Adipose tissue (tissue), 3 donors: ENCODE measurements around the gene IKZF2. TPM values are rescaled to one million over a fixed set of nuclear protein-coding genes. Genes with fewer than 3 reads are reported as not detected.

ENCODE experiments used
- H3K27ac ChIP-seq: one replicate; pipeline ENCODE4 v1.5.1; 2013; ENCODE audit warnings: low read depth, low read length
- WGBS, 3 donors: extraction: QIAGEN DNeasy Blood & Tissue Kit; methylation state at CpG; one replicate each; pipeline ENCODE4 v1.1.7; 2013; 5-methylcytosine and 5-hydroxymethylcytosine counted together
- polyA plus RNA-seq, 3 donors: library from polyadenylated mRNA; stranded (reverse); fragments of 200-250 nt; gene quantifications; one replicate each; pipeline ENCODE4 v1.2.3, GENCODE V29; 2013
- donor health status: healthy with polysubstance abuse.
- donor health status: Bipolar disorder and iron deficiency.
- donor health status: healthy.

Gene IKZF2
- polyA plus RNA-seq, 3 donors: 0.51 to 0.90 (median 0.80) TPM

- no peak overlapping the region for H3K27ac ChIP-seq
- WGBS, 3 donors: 76 to 86% (median 80%) methylated on average over 4 of the region's 4 CpGs
Observed at GRCh38 chr2:213016984-213017351, 134.4 kb downstream of the IKZF2 start.

- WGBS, 3 donors: 87 to 92% (median 91%) methylated on average over 3 of the region's 3 CpGs
- no peak overlapping the region for H3K27ac ChIP-seq
Observed at GRCh38 chr2:213016166-213016983, 135.0 kb downstream of the IKZF2 start.

- no peak overlapping the region for H3K27ac ChIP-seq
- 88 to 94% (median 90%) methylated on average over 7 of the region's 7 CpGs for WGBS, 3 donors
Observed at GRCh38 chr2:213015387-213016165, 135.8 kb downstream of the IKZF2 start.

- 92 to 96% (median 93%) methylated on average over 2 of the region's 2 CpGs for WGBS, 3 donors
- H3K27ac ChIP-seq: no peak overlapping the region
Observed at GRCh38 chr2:213013979-213014378, 137.4 kb downstream of the IKZF2 start.

GRCh38 chr2:213011505-213011904, 139.9 kb downstream of the IKZF2 start:
- WGBS, 3 donors: 93 to 97% (median 95%) methylated on average over 1 of the region's 1 CpG
- no peak overlapping the region for H3K27ac ChIP-seq

- WGBS, 3 donors: 88 to 100% (median 96%) methylated on average over 1 of the region's 1 CpG
- no peak overlapping the region for H3K27ac ChIP-seq
Observed at GRCh38 chr2:213010106-213010779, 141.2 kb downstream of the IKZF2 start.

GRCh38 chr2:213007290-213007838, 144.0 kb downstream of the IKZF2 start:
- WGBS, 3 donors: 79 to 83% (median 83%) methylated on average over 5 of the region's 5 CpGs
- H3K27ac ChIP-seq: no peak overlapping the region

- 82 to 95% (median 85%) methylated on average over 5 of the region's 5 CpGs for WGBS, 3 donors
- H3K27ac ChIP-seq: no peak overlapping the region
Observed at GRCh38 chr2:213004197-213004821, 147.1 kb downstream of the IKZF2 start.

GRCh38 chr2:213002383-213002782, 149.0 kb downstream of the IKZF2 start:
- H3K27ac ChIP-seq: no peak overlapping the region

- WGBS, 3 donors: 28 to 67% (median 32%) methylated on average over 3 of the region's 3 CpGs
- no peak overlapping the region for H3K27ac ChIP-seq
Observed at GRCh38 chr2:213001297-213001910, 150.0 kb downstream of the IKZF2 start.

- 88 to 90% (median 89%) methylated on average over 2 of the region's 2 CpGs for WGBS, 3 donors
- H3K27ac ChIP-seq: no peak overlapping the region
Observed at GRCh38 chr2:212998626-212999359, 152.6 kb downstream of the IKZF2 start.

GRCh38 chr2:212997526-212998020, 153.8 kb downstream of the IKZF2 start:
- H3K27ac ChIP-seq: no peak overlapping the region
- 43 to 58% (median 54%) methylated on average over 3 of the region's 3 CpGs for WGBS, 3 donors

GRCh38 chr2:212995920-212996319, 155.5 kb downstream of the IKZF2 start:
- no peak overlapping the region for H3K27ac ChIP-seq
- WGBS, 3 donors: 66 to 85% (median 82%) methylated on average over 2 of the region's 2 CpGs

- H3K27ac ChIP-seq: no peak overlapping the region
Observed at GRCh38 chr2:212994976-212995375, 156.4 kb downstream of the IKZF2 start.

- no peak overlapping the region for H3K27ac ChIP-seq
Observed at GRCh38 chr2:212991120-212991519, 160.3 kb downstream of the IKZF2 start.

GRCh38 chr2:212990697-212991096, 160.7 kb downstream of the IKZF2 start:
- WGBS, 3 donors: 80 to 83% (median 83%) methylated on average over 1 of the region's 1 CpG
- H3K27ac ChIP-seq: no peak overlapping the region

More at GRCh38 chr2:212991120-212991519, 160.3 kb downstream of the IKZF2 start:
- 94 to 100% (median 100%) methylated on average over 1 of the region's 1 CpG for WGBS, 3 donors

- H3K27ac ChIP-seq: no peak overlapping the region
- WGBS, 3 donors: 74 to 91% (median 82%) methylated on average over 4 of the region's 4 CpGs
Observed at GRCh38 chr2:212987492-212987891, 163.9 kb downstream of the IKZF2 start.
